Body of pancreas (tissue), 4 donors: Measurements from ENCODE around the gene HTRA2. TPM values are rescaled to one million over a fixed set of nuclear protein-coding genes. Genes with fewer than 3 reads are reported as not detected.

Source experiments
- ATAC-seq: fragments of 150-250 bp; one replicate; pipeline ENCODE4 v1.9.1; 2016
- DNase-seq, 4 donors: peaks; one replicate each; pipeline ENCODE4 v3.0.0-alpha.2; 2019
- H3K27ac ChIP-seq, 4 donors: fragments of 200-600 bp; sonication (generic); 1 replicate in 3 of 4; 2 replicates in 1 of 4; pipeline versions ENCODE4 v1.5.1 to v1.6.1; 2016 to 2019; ENCODE audit warnings: mild to moderate bottlenecking in 1 of 4, mixed read lengths in 1 of 4, moderate library complexity in 1 of 4
- H3K27me3 ChIP-seq, 2 donors: fragments of 200-600 bp; sonication (generic); one replicate each; pipeline ENCODE4 v1.6.0; 2016; ENCODE audit warnings: mild to moderate bottlenecking in 1 of 2
- H3K36me3 ChIP-seq, 2 donors: fragments of 200-600 bp; sonication (generic); replicated peaks in 1 of 2; 2 replicates each; pipeline ENCODE4 v1.5.1; 2016; ENCODE audit warnings: low read depth in 2 of 2; ENCODE audit not compliant: insufficient read depth in 1 of 2
- H3K4me1 ChIP-seq: fragments of 200-600 bp; sonication (generic); one replicate; pipeline ENCODE4 v1.6.0; 2016
- H3K4me3 ChIP-seq, 2 donors: fragments of 200-600 bp; sonication (generic); 1 replicate in 1 of 2; 2 replicates in 1 of 2; pipeline ENCODE4 v1.5.1; 2016 to 2019
- H3K9me3 ChIP-seq, 3 donors: fragments of 200-600 bp; sonication (generic); 1 replicate in 2 of 3; 2 replicates in 1 of 3; pipeline ENCODE4 v1.5.1; 2016
- CTCF ChIP-seq, 7 experiments: fragments of 450-650 bp in 4 of 7; fragments of 200-600 bp in 3 of 7; sonication (generic) in 3 of 7; IDR thresholded peaks; one replicate each; pipeline ENCODE4 v1.5.1; 2016 to 2019; ENCODE audit warnings: antibody characterized with exemption in 7 of 7
- POLR2A ChIP-seq, 3 donors: fragments of 450-650 bp; IDR thresholded peaks; one replicate each; pipeline ENCODE4 v1.6.1; 2016; ENCODE audit warnings: antibody characterized with exemption in 3 of 3, mild to moderate bottlenecking in 2 of 3
- WGBS, 2 donors: methylation state at CpG; one replicate each; pipeline ENCODE4 v1.1.5; 2017; 5-methylcytosine and 5-hydroxymethylcytosine counted together
- intact Hi-C: fragments of 100-400 bp; cut with DNase I; formaldehyde crosslinking; loops from one replicate; pipeline ENCODE4 v1.15.1; 2023
- total RNA-seq, 2 donors: library from RNA; depleted of rRNA; stranded (reverse); fragments of >200 nt; gene quantifications; one replicate each; pipeline ENCODE4 v1.1.0, GENCODE V29; 2016

Gene HTRA2
- total RNA-seq, 2 donors from 2014 or later, result 14.3 to 14.5 TPM

DNA sequence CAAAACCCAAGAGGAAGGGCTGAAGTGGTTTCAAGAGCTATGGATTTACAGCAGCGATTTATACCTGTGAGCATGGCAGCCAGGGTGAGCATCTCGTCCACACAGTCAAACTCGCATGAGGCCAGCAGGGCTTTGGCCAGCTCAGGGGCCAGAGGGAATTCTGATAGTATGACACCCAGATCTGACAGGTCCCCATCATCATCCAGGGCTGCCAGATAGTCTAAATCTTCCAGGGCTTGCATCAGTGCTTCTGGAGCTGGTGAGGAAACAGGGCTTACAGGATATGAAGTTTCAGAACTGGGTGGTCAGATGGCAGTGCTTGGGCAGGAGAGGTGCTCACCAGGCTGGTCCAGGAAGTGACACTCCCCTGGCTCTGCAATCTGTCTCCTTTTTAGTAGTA lies 7.2 kb upstream of the HTRA2 start:
- no peaks in the 10 kb centered on the region for H3K9me3 ChIP-seq
- H3K27me3 ChIP-seq, result peaks cover 0 to 17% of the 10 kb centered on the region in 2 donors
- peaks cover 0 to 4% of the 10 kb centered on the region in 2 donors for H3K36me3 ChIP-seq
- no peaks in the 10 kb centered on the region for H3K4me1 ChIP-seq
- DNase-seq, result no peak
- no peak for TF ChIP-seq POLR2A (IDR thresholded peaks at IDR 0.05)
- TF ChIP-seq CTCF (IDR thresholded peaks at IDR 0.05), result no peak
- intact Hi-C loops, result no loop called here
- H3K4me3 ChIP-seq, result no peak overlapping the region
- H3K27ac ChIP-seq, result no peak overlapping the region
- no peak for ATAC-seq
- 57 to 66% methylated on average over 3 of the region's 3 CpGs for WGBS, 2 donors

DNA sequence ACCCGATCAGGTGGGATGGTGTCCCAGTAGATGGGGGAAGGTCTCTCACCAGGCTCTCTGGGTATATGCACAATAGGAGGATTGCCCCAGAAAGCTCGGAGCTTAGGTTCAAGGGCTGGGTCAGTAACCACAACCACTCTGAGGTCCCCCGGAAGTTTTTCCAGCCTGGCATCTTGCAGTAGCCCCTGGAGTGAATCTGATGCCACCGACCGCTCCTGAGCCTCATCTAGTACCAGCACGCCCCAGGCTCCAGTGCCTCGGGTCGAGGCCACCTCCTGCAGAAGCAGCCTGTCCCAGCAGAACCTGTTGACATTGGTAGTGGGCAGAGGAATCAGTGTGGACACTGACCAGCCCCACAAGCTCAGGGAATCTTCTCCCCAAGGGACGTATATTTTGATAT lies 5.7 kb upstream of the HTRA2 start:
- Histone ChIP-seq H3K27ac (no peak overlapping the region), H3K27me3 (peaks cover 0 to 6% of the 10 kb centered on the region in 2 donors), H3K9me3 (no peaks in the 10 kb centered on the region), H3K36me3 (peaks cover 0 to 4% of the 10 kb centered on the region in 2 donors), H3K4me1 (peaks cover 15% of the 10 kb centered on the region), H3K4me3 (no peak overlapping the region)
- intact Hi-C loops, result no loop called here
- 75 to 82% methylated on average over 7 to 9 of the region's 9 CpGs for WGBS, 2 donors
- TF ChIP-seq CTCF (IDR thresholded peaks at IDR 0.05), result no peak
- no peak for TF ChIP-seq POLR2A (IDR thresholded peaks at IDR 0.05)
- no peak for DNase-seq
- no peak for ATAC-seq

DNA sequence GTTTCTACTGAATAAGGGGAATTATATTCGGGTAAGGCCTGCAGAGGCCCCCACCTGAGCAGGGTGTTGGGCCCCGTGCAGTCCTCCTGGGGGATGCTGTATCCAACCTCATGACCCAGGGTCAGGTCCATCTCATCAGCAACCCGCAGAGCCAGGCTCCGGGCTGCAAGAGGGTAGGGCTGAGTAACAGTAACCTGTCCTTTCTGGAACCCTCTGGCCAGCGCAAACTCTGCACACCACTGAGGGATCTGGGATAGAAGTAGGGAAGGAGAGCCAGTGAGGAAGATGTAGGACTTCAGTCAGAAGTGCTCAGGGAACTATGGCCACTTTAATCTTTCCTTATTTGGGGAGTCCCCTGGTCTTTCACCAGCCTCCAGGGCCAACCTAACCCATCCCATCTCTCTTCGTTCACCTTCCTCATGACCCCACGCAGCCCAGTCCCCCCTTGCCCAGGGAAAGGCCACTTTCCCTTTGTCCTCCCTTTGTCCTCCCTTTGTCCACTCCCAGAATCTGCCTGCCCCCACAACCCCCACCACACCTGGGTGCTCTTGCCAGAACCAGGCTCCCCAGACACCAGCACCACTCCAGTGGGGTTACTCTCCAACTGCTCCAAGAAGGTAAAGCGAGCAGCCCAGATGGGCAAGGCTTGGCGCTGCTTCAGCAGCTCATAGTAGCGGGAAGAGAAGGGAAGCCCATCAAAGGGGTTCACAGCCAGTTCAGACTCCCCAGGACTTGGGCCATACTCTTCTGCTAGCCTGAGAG lies 4.6 kb upstream of the HTRA2 start:
- H3K9me3 ChIP-seq, result no peaks in the 10 kb centered on the region
- intact Hi-C loops, result loop anchor here (5.0 kb wide), 1 partner anchor 33 kb away; no protein-coding TSS in a partner anchor
- TF ChIP-seq POLR2A (IDR thresholded peaks at IDR 0.05) (no peak), CTCF (IDR thresholded peaks at IDR 0.05) (no peak)
- H3K4me1 ChIP-seq, result peaks cover 15% of the 10 kb centered on the region
- H3K36me3 ChIP-seq, result peaks cover 0 to 4% of the 10 kb centered on the region in 2 donors
- no peaks in the 10 kb centered on the region for H3K27me3 ChIP-seq
- no peak overlapping the region for H3K4me3 ChIP-seq
- WGBS, 2 donors, result 88 to 91% methylated on average over 10 of the region's 10 CpGs
- H3K27ac ChIP-seq, result no peak overlapping the region
- ATAC-seq, result no peak
- no peak for DNase-seq

DNA sequence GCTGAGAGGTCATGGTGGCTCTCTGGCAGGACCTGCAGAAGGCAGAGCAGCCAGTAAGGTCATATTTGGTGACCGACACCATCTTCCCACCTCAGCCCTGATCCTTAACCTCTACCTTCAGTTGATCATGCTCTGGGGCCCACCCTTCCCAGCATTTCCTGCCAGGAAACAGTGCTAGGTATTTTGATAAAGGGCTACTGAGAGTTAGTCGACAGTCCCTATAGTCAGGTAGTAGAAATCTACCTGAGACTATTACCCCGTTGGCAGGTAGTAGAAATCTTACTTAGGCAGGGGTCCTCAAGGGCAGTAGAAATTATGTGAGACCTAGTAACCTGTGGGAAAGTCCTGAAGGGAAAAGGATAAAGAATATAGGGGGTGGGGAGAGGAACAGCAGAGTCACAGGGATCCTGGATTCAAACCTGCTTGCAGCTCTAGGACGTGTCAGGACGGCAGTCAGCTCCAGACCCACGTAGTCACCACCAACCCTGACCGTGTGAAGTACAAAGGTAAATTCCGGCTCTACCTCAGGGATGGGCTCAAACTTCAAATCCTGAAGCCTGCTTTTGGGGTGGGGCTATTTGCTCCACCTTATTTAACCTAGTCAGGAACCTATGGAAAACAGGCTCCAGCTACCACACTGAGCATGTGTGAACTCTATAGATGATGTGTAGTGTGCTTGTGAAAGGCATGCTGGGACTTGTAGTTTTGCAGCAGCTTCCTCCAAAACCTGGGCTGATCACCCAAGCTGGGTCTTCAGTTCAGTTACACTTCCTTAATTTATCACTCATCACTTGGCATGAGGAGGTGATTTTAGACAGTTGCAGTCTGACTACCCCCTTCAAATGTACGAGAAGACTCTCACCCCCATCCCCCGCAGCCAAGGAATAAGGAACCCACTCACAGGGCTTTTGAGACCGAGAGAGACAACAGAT lies 3.8 kb upstream of the HTRA2 start, which contains the start of gene DQX1:
Gene DQX1, minus strand, starts transcription at position 515 of the 932 bp plus-strand sequence. Its CDS starts 502 bp downstream, at position 13.
- Histone ChIP-seq H3K9me3 (no peaks in the 10 kb centered on the region), H3K4me3 (no peak within 1 kb of the TSS), H3K36me3 (peaks cover 0 to 4% of the 10 kb centered on the region in 2 donors), H3K4me1 (peaks cover 22% of the 10 kb centered on the region), H3K27ac (no peak within 1 kb of the TSS), H3K27me3 (no peaks in the 10 kb centered on the region)
- intact Hi-C loops, result loop anchor here (5.0 kb wide), 1 partner anchor 34 kb away; no protein-coding TSS in a partner anchor
- DNase-seq (no peak), ATAC-seq (no peak)
- no peak for TF ChIP-seq POLR2A (IDR thresholded peaks at IDR 0.05)
- no peak for TF ChIP-seq CTCF (IDR thresholded peaks at IDR 0.05)
- 84 to 95% methylated on average over 11 of the region's 11 CpGs for WGBS, 2 donors
